Measurements from ENCODE around the gene ALKBH5. TPM values are rescaled to one million over a fixed set of nuclear protein-coding genes. Genes with fewer than 3 reads are reported as not detected.

The ALKBH5 gene
- total RNA-seq, 1 experiment from 2014 or later = 94.5 TPM

DNA sequence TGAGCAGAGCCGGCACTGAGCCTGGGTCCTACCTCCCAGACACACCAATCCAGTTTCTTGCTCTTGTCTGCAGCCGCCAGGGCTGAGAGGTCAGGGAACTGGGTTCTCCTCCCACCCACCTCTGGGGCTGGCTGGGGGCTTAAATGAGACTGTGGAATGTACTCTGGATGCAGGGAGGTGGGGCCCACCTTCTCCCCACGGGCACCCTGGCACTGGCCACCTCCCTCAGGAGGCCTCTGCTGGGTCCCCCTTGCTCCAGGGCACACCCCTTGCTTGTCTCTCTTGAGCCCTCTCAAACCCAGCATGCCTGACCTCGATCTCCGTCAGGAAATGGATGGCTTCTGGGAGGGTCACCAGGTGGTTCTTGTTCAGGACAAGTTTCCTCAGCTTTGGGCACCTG, 68.5 kb downstream of the ALKBH5 start:
- no peaks in the 10 kb centered on the region for H3K27me3 ChIP-seq (ENCODE audit: control insufficient read depth, insufficient read depth, low read length)
- H3K4me1 ChIP-seq (ENCODE audit: control insufficient read depth, insufficient read depth, low read length) = peaks cover 4% of the 10 kb centered on the region; the same call in 1 of the 2 replicates
- no TSS peak for BruUV-seq (replicated peaks)
- DNase-seq (ENCODE audit: low read depth, low spot score) = no peak
- ChIA-PET CTCF (no interaction called here), POLR2A (no interaction called here)
- TF ChIP-seq, protein P1, sequence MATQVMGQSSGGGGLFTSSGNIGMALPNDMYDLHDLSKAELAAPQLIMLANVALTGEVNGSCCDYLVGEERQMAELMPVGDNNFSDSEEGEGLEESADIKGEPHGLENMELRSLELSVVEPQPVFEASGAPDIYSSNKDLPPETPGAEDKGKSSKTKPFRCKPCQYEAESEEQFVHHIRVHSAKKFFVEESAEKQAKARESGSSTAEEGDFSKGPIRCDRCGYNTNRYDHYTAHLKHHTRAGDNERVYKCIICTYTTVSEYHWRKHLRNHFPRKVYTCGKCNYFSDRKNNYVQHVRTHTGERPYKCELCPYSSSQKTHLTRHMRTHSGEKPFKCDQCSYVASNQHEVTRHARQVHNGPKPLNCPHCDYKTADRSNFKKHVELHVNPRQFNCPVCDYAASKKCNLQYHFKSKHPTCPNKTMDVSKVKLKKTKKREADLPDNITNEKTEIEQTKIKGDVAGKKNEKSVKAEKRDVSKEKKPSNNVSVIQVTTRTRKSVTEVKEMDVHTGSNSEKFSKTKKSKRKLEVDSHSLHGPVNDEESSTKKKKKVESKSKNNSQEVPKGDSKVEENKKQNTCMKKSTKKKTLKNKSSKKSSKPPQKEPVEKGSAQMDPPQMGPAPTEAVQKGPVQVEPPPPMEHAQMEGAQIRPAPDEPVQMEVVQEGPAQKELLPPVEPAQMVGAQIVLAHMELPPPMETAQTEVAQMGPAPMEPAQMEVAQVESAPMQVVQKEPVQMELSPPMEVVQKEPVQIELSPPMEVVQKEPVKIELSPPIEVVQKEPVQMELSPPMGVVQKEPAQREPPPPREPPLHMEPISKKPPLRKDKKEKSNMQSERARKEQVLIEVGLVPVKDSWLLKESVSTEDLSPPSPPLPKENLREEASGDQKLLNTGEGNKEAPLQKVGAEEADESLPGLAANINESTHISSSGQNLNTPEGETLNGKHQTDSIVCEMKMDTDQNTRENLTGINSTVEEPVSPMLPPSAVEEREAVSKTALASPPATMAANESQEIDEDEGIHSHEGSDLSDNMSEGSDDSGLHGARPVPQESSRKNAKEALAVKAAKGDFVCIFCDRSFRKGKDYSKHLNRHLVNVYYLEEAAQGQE (IDR thresholded peaks at IDR 0.05; ENCODE audit: insufficient read depth in 1 of 2, low read depth in 2 of 2, low read length in 1 of 2) = no peak
- no peak for TF ChIP-seq TCF7L2 (IDR thresholded peaks at IDR 0.05; ENCODE audit: low read depth, low read length)
- no peak for TF ChIP-seq SIN3A (IDR thresholded peaks at IDR 0.05; ENCODE audit: borderline replicate concordance, insufficient read depth, low read depth, low read length)
- no peak for TF ChIP-seq CTCF (IDR thresholded peaks at IDR 0.05)
- no peak for TF ChIP-seq POLR2AphosphoS5 (IDR thresholded peaks at IDR 0.05; ENCODE audit: low read depth, low read length)
- H3K9me3 ChIP-seq (ENCODE audit: control insufficient read depth, insufficient read depth, low read depth, low read length) = no peaks in the 10 kb centered on the region
- ATAC-seq = no peak
- in situ Hi-C loops (cut with HindIII; ENCODE audit: low pct_unique_long_range_greater_than_20kb, low sequenced_read_pairs) = no loop called here
- intact Hi-C loops (cut with micrococcal nuclease; ENCODE audit: unreplicated experiment) = no loop called here
- H3K27ac ChIP-seq (ENCODE audit: low read length) = no peak overlapping the region
- H3K36me3 ChIP-seq (ENCODE audit: control insufficient read depth, insufficient read depth, low read length) = no peaks in the 10 kb centered on the region; the same call in 1 of the 2 replicates
- no peak overlapping the region for H3K4me3 ChIP-seq (ENCODE audit: low read depth in 2 of 2, low read length in 2 of 2)

GRCh38 chr17:18253187-18253884, 69.7 kb downstream of the ALKBH5 start:
- H3K36me3 ChIP-seq (ENCODE audit: control insufficient read depth, insufficient read depth, low read length) = no peaks in the 10 kb centered on the region; the same call in 1 of the 2 replicates
- H3K4me1 ChIP-seq (ENCODE audit: control insufficient read depth, insufficient read depth, low read length) = peaks cover 6% of the 10 kb centered on the region; the same call in 1 of the 2 replicates
- ATAC-seq = no peak
- no peaks in the 10 kb centered on the region for H3K27me3 ChIP-seq (ENCODE audit: control insufficient read depth, insufficient read depth, low read length)
- H3K4me3 ChIP-seq (ENCODE audit: low read depth in 2 of 2, low read length in 2 of 2) = no peak overlapping the region
- ChIA-PET CTCF (no interaction called here), POLR2A (no interaction called here)
- BruUV-seq (replicated peaks) = no TSS peak
- H3K27ac ChIP-seq (ENCODE audit: low read length) = no peak overlapping the region
- DNase-seq (ENCODE audit: low read depth, low spot score) = no peak
- intact Hi-C loops (cut with micrococcal nuclease; ENCODE audit: unreplicated experiment) = no loop called here
- H3K9me3 ChIP-seq (ENCODE audit: control insufficient read depth, insufficient read depth, low read depth, low read length) = no peaks in the 10 kb centered on the region
- in situ Hi-C loops (cut with HindIII; ENCODE audit: low pct_unique_long_range_greater_than_20kb, low sequenced_read_pairs) = no loop called here
- TF ChIP-seq POLR2AphosphoS5 (IDR thresholded peaks at IDR 0.05; ENCODE audit: low read depth, low read length) (no peak), CTCF (IDR thresholded peaks at IDR 0.05) (no peak), TCF7L2 (IDR thresholded peaks at IDR 0.05; ENCODE audit: low read depth, low read length) (no peak)
- TF ChIP-seq, protein P1 (IDR thresholded peaks at IDR 0.05; ENCODE audit: insufficient read depth in 1 of 2, low read depth in 2 of 2, low read length in 1 of 2) = no peak
